Limb (tissue), 2 donors: ENCODE measurements around the gene KIF21B.

Experiments
- DNase-seq, 2 donors: peaks; one replicate each; pipeline ENCODE4 v3.0.0-alpha.2; 2016; ENCODE audit errors: extremely low spot score in 2 of 2

The KIF21B gene

DNA sequence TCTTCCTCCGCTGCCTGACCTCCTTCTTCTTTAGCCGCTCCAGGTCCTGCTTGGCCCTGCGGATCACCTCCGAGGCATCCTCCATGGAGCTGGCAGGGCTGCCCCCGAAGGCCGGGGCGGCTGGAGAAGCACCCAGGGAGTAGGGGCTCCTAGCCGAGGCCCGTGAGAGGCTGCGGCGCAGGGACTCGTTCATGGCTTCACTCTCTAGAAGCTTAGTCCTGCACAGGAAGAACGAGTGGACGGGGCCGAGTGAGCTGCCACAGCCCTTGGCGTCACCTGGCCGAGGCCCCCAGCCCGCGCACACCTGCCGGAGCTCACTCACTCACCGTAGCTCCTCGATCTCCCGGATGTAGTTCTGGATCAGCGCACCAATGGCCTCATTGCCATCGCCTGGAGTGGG, 23.1 kb downstream of the KIF21B start:
- DNase-seq = no peak

DNA sequence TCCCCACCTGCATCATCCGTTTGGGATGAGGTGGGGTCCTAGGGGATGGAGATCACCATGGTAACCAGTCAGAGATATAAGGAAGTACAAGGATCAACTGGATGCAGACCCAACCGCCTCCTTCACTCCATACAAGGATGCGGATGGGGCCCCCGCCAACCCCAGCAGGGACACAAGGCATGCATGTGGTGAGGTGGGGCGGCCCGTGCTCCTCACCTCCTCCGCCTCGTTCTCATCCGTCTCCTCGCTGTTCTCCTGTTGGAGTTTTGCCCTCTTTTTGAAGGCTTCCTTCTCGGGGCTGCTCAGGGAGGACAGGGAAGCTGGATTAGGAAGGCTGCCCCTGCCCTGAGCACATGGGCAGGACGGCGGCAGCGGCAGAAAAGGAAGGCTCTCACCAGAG, 23.8 kb downstream of the KIF21B start:
- DNase-seq = no peak

- no peak for DNase-seq
Observed at GRCh38 chr1:200998323-200998722, 25.2 kb downstream of the KIF21B start.

GRCh38 chr1:200992382-200993048, 31.0 kb downstream of the KIF21B start:
- no peak for DNase-seq

DNA sequence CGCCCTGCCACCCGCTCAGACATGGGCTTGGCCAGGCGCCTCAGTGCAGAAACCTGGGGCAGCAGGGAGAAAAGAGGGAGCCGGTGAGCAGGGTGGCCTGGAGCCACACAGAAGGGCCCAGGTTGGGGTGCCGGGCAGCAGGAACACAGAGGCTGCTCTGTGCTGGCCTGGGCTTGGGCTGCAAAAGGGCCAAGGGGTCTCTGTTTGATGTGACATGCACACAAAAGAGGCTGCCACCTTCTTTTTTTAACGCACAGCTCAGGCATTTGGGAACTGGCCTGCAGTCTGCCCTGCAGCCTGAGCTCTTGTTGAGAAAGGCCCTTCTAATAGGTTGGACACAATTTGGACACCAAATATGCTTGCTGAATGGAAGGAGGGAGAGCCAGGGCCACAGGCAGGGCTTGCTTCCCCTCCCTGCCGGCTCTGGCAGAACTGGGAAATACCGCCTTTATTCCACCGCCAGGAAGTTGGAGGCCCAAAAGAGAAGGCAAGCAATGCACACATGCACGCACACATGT, 32.4 kb downstream of the KIF21B start:
- no peak for DNase-seq

GRCh38 chr1:200990114-200990513, 33.4 kb downstream of the KIF21B start:
- DNase-seq = no peak

- no peak for DNase-seq
Observed at GRCh38 chr1:200989337-200989736, 34.2 kb downstream of the KIF21B start.

- DNase-seq = no peak
Observed at GRCh38 chr1:200988693-200989092, 34.8 kb downstream of the KIF21B start.

GRCh38 chr1:200985481-200985880, 38.0 kb downstream of the KIF21B start:
- DNase-seq = no peak

DNA sequence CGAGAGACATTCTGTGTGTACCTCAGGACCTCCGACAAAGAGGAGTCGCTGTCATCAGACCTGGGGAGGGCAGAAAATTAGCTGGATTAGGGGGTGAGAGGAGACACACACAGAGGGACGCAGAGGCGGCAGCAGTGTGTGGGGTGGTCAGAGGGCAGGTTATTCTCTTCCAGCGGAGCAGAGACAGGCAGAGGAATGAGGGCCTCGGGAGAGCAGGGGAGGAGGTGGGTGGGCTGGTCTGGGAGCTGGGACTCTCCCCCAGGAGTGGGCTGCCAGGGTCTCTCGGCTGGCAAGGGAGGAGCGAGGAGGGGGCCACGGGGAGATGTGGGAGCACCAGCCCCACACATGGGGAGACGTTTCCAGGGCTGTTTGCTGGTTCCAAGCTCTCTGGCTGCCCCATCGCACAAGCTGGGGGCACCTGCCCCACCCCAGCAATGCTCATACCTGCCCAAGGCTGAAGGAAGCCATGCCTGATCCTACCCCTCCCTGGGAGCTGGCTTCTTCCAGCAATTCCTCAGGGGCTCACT, 40.4 kb downstream of the KIF21B start:
- no peak for DNase-seq

DNA sequence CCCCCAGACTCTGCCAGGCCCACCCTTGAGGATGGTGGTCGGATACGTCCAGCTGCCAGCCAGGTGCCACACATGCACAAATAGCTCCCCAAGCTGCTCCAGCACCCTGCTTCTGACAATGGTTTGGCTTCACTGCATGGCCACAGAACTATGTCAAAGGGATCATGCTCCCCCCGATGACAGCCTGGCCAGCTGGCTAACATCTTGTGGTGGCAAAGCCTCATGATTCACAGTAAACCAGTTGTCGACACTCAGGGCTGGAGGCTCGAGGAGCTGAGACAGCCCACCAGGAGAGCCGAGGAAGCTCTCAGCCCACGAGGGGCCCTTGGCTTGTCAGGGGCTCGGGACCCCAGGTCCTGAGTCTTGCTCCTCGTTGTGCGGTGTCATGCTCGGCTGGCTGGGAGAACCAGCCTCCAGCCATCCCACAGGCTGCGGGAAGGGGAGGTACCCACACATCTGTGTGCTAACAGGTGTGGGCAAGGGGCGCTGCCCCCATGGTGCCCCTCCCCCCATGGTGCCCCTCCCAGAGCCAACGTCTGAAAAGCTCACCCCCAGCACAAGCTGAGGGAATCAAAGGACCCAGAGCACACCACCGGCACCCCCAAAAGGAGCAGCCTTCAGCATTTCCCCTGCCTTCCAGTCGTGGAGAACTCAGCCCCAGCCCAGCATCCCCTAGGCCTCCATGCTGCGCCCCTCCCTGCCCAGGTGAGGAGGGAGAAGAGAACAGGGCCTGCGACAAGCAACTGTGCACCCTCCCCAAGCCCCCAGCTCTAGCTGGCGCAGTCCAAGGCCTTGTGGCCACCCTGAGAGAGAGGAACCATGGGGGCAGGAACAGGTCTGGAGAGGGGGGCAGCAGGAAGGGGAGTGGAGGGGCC, 41.2 kb downstream of the KIF21B start:
- DNase-seq = no peak

DNA sequence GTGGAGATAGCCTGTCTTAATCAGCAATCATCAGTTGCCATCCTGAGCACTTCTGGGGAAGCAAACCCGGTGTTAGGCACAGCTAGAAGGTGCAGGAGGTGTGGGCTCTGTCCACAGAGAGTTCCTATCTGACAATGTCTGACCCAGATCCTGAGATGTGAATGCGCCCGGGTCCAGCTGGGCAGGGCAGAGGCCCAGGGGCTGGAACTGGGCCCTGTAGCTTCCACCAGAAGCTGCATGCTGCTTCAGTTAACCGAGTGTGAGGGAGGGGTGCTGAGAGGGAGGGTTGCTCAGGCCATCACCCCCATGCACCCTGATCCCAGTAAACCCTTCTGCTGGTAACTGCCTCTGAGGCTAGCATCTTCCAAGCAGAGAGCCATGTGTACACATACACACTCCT, 42.2 kb downstream of the KIF21B start:
- DNase-seq = no peak

GRCh38 chr1:200980873-200981272, 42.6 kb downstream of the KIF21B start:
- DNase-seq = no peak

GRCh38 chr1:200980452-200980772, 43.1 kb downstream of the KIF21B start:
- DNase-seq = no peak

- no peak for DNase-seq
Observed at GRCh38 chr1:200979574-200980451, 43.7 kb downstream of the KIF21B start.

DNA sequence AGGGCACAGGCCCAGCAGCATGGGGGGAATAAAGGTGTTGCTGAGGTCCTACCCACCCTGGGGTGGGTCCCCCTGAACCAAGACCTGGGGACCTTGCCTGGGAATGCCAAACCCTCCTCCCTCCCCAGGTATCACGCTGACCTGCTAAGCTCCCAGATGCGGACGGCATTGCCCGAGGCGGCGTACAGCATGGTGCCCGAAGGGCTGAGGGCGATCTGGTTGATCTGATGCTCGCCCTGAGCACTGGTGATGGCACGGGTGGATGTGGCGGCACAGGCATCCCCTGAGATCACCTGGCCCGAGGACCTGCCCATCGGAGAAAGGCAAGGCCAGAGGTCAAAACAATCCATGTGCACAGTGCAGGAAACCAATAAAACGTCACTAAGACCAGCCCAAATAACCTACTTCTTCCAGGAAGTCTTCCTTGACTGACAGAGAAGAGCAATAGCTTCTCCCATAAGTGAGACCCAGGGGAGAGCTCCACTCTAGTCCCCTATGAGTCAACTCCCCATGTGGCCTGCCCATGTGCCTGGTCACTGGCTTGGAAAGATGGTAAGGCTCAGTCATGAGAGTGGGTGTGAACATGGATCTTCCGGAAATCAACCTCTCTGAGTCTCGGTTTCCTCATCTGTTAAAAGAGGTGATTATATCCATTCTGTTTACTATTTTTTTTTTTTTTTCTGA, 46.3 kb downstream of the KIF21B start:
- DNase-seq = no peak

DNA sequence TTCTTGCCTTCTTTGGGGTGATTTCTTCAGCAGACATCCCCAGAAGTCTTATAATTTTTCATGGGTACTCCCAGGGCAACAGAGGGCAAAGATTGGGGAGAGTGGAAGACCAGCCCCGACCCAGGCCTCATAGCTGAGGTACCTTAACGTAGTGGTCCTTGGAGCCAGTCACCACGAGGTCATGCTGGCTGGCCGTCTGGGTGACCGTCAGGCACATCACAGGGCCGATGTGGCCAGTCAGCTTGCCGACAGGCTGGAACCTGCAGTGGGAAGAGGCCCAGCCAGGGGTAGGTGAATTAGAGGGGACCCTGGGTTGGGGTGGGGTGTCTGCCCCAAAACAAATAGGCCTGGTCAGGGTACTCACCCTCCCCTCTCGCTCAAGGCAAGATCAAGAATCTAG, 46.9 kb downstream of the KIF21B start:
- DNase-seq = no peak

DNA sequence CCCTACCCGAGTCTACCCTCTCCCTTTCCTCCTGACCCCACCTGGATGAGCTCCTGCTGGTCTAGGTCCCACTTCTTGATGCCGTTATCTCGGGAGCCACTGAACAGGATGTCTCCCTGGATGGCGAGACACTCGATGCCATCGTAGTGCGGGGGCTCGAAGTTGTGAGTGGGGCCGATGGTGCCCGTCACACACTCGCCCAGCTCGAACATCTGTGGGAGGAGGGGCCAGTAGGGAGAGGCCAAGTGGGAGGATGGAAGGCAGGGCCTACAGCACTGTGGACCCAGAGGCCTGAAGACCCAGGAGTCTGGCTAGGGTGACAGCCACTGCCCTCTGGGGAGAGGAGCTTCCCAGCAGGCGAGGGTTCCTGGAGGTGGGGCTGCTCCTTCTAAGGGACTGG, 48.1 kb downstream of the KIF21B start:
- no peak for DNase-seq

- no peak for DNase-seq
Observed at GRCh38 chr1:200974711-200975110, 48.8 kb downstream of the KIF21B start.

DNA sequence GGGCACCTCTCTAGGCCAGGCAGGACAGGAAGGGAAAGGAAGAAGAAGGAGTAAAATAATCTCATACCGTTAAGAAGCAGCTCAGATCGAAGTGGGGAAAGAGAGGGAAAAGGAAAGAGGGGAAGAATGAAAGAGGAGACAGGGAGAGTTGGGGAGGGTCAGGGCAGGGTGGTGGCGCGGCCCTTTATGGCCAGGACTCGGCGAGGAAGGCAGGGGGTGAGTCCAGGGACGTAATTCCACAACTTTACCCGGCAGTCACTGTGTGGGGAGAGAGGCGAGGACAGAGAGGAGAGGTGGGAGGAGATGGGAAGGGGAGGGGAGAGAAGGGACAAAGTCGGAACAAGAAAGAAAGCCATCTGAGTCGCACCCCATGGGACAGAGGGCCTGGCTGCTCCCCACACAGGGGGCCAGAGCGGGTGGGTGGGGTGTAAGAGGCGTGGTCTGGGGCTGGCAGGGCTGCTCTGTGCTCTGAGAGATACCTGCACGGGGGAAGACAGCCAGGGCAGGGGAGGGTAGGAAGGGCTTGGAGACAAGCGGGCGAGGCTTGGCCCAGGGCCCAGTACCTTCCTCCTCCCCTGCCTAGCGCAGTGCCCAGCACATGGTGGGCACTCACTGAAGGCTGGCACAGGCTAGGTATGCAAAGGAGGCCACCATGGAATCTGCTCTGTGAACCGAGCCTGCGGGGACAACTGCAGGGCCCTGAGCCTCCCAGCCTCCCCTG, 49.4 kb downstream of the KIF21B start:
- no peak for DNase-seq
